GM12872 (cell line): ENCODE data around the gene CRTC3.

ENCODE experiments used
- TF ChIP-seq, protein P1 (sequence below): IDR thresholded peaks from 3 replicates; pipeline ENCODE4 v1.5.1; 2011; ENCODE audit warnings: low read depth, mild to moderate bottlenecking, low read length, moderate library complexity; ENCODE audit not compliant: insufficient read depth

Gene CRTC3

DNA sequence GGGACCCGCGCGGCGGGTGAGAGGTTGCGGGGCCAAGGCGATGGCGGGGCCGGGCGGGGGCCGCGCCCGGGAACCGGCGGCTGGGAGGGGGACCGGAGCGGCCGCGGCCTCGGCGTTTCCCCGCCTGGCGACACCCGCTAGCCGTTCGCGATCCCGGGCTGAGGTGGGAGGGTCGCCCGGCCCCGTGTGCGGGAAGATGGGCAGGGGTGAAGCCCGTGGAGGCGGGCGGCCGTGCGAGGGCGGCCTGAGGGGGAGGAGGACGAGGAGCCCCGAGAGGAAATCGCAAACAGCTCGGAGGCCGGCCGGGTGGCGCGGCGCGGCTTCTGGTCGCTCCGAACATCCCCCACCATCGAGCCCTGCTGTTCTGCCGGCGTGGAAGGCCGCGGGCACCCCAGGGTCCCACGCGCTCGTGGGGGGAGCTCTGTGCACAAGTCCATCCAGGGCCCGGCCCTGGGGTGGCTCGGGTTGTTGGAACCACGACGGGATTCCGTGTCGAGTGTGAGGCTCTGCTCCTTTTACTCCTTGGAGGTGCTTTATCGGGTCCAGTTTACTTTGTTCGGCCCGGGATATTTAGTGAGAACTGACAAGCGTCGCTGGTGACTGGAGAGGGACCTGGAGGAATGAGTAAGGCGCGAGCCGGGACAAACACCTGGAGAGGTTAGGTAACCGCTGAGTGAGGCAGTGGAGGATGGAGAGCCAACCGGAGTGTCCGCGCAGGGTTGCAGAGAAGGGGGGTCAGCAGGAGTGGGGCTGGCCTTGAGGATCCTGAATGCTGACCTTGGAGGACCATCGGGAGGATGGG, 728 bp downstream of the CRTC3 start:
- TF ChIP-seq, protein P1, sequence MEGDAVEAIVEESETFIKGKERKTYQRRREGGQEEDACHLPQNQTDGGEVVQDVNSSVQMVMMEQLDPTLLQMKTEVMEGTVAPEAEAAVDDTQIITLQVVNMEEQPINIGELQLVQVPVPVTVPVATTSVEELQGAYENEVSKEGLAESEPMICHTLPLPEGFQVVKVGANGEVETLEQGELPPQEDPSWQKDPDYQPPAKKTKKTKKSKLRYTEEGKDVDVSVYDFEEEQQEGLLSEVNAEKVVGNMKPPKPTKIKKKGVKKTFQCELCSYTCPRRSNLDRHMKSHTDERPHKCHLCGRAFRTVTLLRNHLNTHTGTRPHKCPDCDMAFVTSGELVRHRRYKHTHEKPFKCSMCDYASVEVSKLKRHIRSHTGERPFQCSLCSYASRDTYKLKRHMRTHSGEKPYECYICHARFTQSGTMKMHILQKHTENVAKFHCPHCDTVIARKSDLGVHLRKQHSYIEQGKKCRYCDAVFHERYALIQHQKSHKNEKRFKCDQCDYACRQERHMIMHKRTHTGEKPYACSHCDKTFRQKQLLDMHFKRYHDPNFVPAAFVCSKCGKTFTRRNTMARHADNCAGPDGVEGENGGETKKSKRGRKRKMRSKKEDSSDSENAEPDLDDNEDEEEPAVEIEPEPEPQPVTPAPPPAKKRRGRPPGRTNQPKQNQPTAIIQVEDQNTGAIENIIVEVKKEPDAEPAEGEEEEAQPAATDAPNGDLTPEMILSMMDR: no peak

- TF ChIP-seq, protein P1: no peak
These were observed 1.4 kb downstream of the CRTC3 start for GRCh38 chr15:90531147-90531546.

- TF ChIP-seq, protein P1: no peak
These were observed 5.5 kb downstream of the CRTC3 start for GRCh38 chr15:90535254-90535653.

GRCh38 chr15:90539789-90540188, 10.1 kb downstream of the CRTC3 start:
- TF ChIP-seq, protein P1: no peak

DNA sequence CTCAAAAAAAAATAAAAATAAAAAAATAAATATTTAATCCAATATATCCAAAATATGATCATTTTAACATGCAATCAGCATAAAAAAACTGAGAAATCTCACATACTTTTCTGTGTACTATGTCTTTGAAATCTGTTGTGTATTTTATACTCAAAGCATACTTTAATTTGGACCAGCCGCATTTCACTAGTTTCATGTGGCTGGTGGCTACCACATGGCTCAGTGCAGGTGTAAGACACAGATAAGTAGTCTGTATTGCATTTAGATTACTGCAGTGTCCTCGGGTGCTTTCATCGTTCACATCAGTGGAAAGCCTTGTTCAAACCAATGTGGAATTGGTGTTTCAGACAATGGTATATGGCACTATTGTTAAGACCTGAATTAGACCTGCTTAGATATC, 11.0 kb downstream of the CRTC3 start:
- TF ChIP-seq, protein P1: no peak

DNA sequence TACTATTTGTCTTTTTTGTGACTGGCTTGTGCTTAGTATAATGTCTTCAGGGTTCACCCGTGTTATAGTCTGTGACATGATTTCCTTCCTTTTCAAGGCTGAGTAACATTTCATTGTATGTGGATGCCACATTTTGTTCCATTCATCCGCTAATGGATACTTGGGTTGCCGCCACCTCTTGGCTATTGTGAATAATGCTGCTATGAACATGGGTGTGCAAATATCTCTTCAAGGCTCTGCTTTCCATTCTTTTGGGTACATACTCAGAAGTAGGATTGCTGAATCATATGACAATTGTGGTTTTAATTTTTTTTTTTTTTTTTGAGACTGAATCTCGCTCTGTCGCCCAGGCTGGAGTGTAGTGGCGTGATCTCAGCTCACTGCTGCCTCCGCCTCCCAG, 15.4 kb downstream of the CRTC3 start:
- TF ChIP-seq, protein P1: no peak

GRCh38 chr15:90547540-90547939, 17.8 kb downstream of the CRTC3 start:
- TF ChIP-seq, protein P1: no peak
